ENCODE results near the gene B3GNT8. TPM values are rescaled to one million over a fixed set of nuclear protein-coding genes. Genes with fewer than 3 reads are reported as not detected.

B3GNT8 gene
- total RNA-seq, 1 experiment from 2014 or later: 0.96 TPM

GRCh38 chr19:41462497-41462896 is 35.3 kb upstream of the B3GNT8 start:
- no peak overlapping the region for H3K4ac ChIP-seq (ENCODE audit: low read depth, low read length)
- H4K8ac ChIP-seq (replicated peaks; ENCODE audit: insufficient read length, low read depth, low read length): no peak overlapping the region
- no peak for TF ChIP-seq CTCF (conservative IDR thresholded peaks at IDR 0.05)
- H4K5ac ChIP-seq (ENCODE audit: insufficient read length, low read depth, low read length): no peak overlapping the region
- Mint-ChIP-seq H3K9me3 (peaks cover 56 to 75% of the 10 kb centered on the region in 2 experiments), H3K4me3 (no peak overlapping the region), H3K27me3 (ENCODE audit: low read depth) (no peaks in the 10 kb centered on the region; the same call in 1 of the 2 replicates), H3K36me3 (ENCODE audit: insufficient read depth in 1 of 3, low read depth in 3 of 3) (peaks cover 0 to 9% (median 0%) of the 10 kb centered on the region in 3 experiments; a peak in 3 of 7 replicates), H3K27ac (no peak overlapping the region), H3K4me1 (no peaks in the 10 kb centered on the region)
- no peak overlapping the region for H3K9ac ChIP-seq (ENCODE audit: extremely low read depth, insufficient read length, low read length)
- H3K23me2 ChIP-seq (ENCODE audit: insufficient read length, low read depth, low read length, poor library complexity, severe bottlenecking): no peaks in the 10 kb centered on the region
- no peaks in the 10 kb centered on the region for H4K20me1 ChIP-seq (ENCODE audit: control insufficient read depth, insufficient read depth, insufficient read length)
- H3K27ac ChIP-seq (ENCODE audit: insufficient read length, low read depth, low read length): no peak overlapping the region
- no peak overlapping the region for H2BK120ac ChIP-seq (ENCODE audit: low read depth, low read length, poor library complexity, severe bottlenecking)
- no peaks in the 10 kb centered on the region for H3K79me1 ChIP-seq (ENCODE audit: insufficient read depth, low read depth, low read length, poor library complexity, severe bottlenecking)
- no CpG with 5 or more reads among the region's 6 CpGs for WGBS (ENCODE audit: extremely low coverage, insufficient read length, low lambda C conversion rate)
- H2AK5ac ChIP-seq (ENCODE audit: insufficient read length, low read length): no peak overlapping the region
- no peak overlapping the region for H2BK20ac ChIP-seq (ENCODE audit: low read depth, low read length, poor library complexity, severe bottlenecking)
- H3K79me2 ChIP-seq (ENCODE audit: insufficient read depth, low read length): no peaks in the 10 kb centered on the region
- no peaks in the 10 kb centered on the region for H3K27me3 ChIP-seq (ENCODE audit: insufficient read depth, low read length)
- H4K91ac ChIP-seq (ENCODE audit: insufficient read length, low read depth, low read length): no peak overlapping the region
- no peaks in the 10 kb centered on the region for H3K4me1 ChIP-seq (ENCODE audit: insufficient read depth, low read length)
- H2AFZ ChIP-seq (ENCODE audit: low read length): no peak overlapping the region
- no peak overlapping the region for H3K4me2 ChIP-seq (ENCODE audit: insufficient read depth, insufficient read length, low read length)
- no peak overlapping the region for H3K18ac ChIP-seq (ENCODE audit: insufficient read length, low read depth, low read length)
- no peak overlapping the region for H2BK5ac ChIP-seq (ENCODE audit: insufficient read length, low read length)
- H2BK12ac ChIP-seq (ENCODE audit: insufficient read length, low read depth, low read length): no peak overlapping the region
- no peak overlapping the region for H3K14ac ChIP-seq (ENCODE audit: insufficient read depth, low read length)
- H2BK15ac ChIP-seq (ENCODE audit: low read depth, low read length): no peak overlapping the region
- DNase-seq: no peak
- H3K9me3 ChIP-seq (ENCODE audit: control insufficient read depth, low read depth, low read length): peaks cover 37% of the 10 kb centered on the region
- no peak overlapping the region for H3T11ph ChIP-seq (ENCODE audit: low read length)
- H3K23ac ChIP-seq (ENCODE audit: insufficient read length, low read depth, low read length): no peak overlapping the region
- no peak overlapping the region for H3K56ac ChIP-seq (ENCODE audit: insufficient read length, low read depth, low read length)
